ENCODE data around the gene TTLL3. TPM values are rescaled to one million over a fixed set of nuclear protein-coding genes. Genes with fewer than 3 reads are reported as not detected.

TTLL3 gene
- total RNA-seq, 2 donors from 2014 or later, result 24.1 to 88.0 TPM

DNA sequence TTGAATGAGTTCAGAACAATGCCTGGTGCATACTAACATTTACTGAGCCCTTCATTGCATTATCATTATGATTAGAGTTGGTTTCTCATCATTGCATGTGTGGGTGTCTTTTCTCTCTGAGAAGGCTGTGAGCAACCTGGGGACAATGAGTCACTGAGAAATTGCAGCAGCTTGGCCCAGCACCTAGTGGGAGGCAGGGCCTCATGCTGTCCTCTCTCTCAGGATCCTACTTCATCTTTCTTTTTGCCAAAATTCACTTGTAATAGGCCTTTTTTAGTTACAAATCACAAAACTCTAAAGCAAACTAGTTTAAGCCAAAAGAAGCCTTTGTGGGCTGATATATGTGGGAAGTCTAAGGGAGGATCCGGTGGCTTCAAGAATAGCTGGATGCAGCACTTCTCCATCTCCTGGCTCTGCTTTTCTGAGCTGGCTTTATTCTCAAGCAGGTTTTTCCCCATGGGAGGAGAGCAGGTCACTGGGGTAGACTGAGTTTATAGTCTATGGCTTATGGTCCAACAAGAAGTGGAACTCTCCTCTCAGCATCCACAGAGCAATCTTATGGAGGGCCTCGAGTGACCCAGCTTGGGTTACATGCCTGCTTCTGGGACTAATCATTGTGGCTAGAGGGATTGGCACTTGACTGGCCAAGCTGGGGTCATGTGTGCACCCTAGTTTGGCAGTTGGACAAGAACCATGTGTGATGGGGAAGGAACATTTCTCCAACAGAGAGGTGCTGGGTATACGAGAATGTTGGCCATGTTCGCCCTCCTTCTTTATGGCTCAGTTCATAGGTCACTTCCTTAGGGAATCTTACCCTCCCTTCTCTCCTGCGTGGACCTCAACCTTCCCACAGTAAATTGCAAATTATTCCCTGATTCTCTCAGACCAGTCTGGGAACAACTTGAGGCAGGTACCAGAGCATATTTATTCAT lies 31.7 kb upstream of the TTLL3 start:
- Histone ChIP-seq H3K9me3 (no peaks in the 10 kb centered on the region), H3K4me1 (no peaks in the 10 kb centered on the region), H3K4me3 (no peak overlapping the region), H3K27ac (no peak overlapping the region), H3K36me3 (replicated peaks in 1 of 2; ENCODE audit: insufficient read depth in 1 of 2, low read depth in 2 of 2) (peaks cover 0 to 3% of the 10 kb centered on the region in 2 donors), H3K27me3 (no peaks in the 10 kb centered on the region)
- DNase-seq (no peak), ATAC-seq (no peak)
- intact Hi-C loops (cut with DNase I), result no loop called here
- 63 to 80% methylated on average over 5 of the region's 5 CpGs for WGBS, 2 donors
- TF ChIP-seq POLR2A (IDR thresholded peaks at IDR 0.05), result no peak
- TF ChIP-seq, protein P1, sequence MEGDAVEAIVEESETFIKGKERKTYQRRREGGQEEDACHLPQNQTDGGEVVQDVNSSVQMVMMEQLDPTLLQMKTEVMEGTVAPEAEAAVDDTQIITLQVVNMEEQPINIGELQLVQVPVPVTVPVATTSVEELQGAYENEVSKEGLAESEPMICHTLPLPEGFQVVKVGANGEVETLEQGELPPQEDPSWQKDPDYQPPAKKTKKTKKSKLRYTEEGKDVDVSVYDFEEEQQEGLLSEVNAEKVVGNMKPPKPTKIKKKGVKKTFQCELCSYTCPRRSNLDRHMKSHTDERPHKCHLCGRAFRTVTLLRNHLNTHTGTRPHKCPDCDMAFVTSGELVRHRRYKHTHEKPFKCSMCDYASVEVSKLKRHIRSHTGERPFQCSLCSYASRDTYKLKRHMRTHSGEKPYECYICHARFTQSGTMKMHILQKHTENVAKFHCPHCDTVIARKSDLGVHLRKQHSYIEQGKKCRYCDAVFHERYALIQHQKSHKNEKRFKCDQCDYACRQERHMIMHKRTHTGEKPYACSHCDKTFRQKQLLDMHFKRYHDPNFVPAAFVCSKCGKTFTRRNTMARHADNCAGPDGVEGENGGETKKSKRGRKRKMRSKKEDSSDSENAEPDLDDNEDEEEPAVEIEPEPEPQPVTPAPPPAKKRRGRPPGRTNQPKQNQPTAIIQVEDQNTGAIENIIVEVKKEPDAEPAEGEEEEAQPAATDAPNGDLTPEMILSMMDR (IDR thresholded peaks at IDR 0.05), result no peak

DNA sequence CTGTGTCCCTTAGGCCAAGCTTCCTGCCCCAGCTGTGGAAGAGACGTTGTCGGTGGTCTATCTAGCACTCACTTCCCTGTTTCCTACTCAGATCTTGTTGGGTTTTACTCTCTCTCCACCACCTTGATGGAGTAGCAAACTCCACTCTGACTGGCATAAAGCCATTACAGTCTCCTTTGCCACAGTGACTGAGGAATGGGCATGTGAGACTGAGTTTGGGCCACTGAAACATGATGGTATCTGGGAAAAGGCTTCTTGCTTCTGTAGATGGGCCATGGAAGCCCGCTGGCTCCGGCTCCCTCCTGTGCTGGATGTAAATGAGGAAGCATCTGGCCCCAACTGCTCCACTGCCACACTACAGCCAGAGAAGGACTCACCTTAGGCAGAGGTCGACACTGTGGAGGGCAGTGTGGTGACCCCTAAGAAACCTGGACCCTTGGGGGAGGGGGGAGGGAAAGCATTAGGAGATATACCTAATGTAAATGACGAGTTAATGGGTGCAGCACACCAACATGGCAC lies 30.9 kb upstream of the TTLL3 start:
- Histone ChIP-seq H3K4me1 (no peaks in the 10 kb centered on the region), H3K27ac (no peak overlapping the region), H3K36me3 (replicated peaks in 1 of 2; ENCODE audit: insufficient read depth in 1 of 2, low read depth in 2 of 2) (peaks cover 3 to 4% of the 10 kb centered on the region in 2 donors), H3K4me3 (no peak overlapping the region), H3K27me3 (no peaks in the 10 kb centered on the region), H3K9me3 (no peaks in the 10 kb centered on the region)
- intact Hi-C loops (cut with DNase I), result no loop called here
- DNase-seq, result no peak
- WGBS, 2 donors, result 75 to 83% methylated on average over 2 to 6 of the region's 6 CpGs
- TF ChIP-seq, protein P1 (IDR thresholded peaks at IDR 0.05), result no peak
- no peak for TF ChIP-seq POLR2A (IDR thresholded peaks at IDR 0.05)
- ATAC-seq, result no peak

DNA sequence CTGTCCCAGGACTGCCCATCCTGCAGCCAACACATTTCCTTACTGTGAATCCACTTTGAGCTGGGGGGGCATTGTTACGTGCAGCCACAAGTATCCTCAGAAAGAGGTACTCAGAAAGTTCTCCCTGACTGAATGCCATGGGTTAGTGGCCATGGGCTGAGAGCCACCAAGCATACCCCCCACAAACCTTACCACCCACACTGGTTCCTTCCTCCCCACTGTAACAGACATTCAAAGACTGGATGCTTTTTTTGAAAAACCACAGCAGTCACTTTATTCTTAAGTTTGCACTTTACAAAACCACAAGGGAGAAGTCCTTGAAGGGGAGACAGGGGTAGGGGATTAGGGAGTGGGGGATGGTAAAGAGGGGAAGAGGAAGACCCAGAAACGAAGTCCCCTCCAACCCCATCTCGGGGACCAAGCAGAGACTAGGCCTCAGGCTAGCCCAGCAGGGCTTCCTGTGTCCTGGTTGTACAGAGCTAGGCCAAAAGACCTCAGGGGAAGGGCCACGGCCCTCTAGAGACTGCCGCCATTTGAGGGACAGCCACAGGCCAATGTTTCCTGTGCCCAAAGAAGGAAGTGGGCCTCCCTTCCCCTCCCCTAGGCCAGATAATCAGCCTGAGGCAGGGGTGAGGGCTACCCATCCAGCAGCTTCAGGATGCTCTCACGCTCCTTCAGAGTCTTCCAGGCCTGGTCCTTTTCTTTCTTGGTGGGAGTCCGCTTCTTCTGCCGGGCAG lies 30.2 kb upstream of the TTLL3 start:
- ATAC-seq, result no peak
- H3K27ac ChIP-seq, result peak overlapping the region in 1 of 4 donors; percentile 61
- H3K36me3 ChIP-seq (replicated peaks in 1 of 2; ENCODE audit: insufficient read depth in 1 of 2, low read depth in 2 of 2), result peaks cover 4% of the 10 kb centered on the region in 2 donors
- 71 to 73% methylated on average over 5 to 8 of the region's 8 CpGs for WGBS, 2 donors
- H3K27me3 ChIP-seq, result no peaks in the 10 kb centered on the region
- DNase-seq, result peak in 1 of 4 donors; percentile 44
- intact Hi-C loops (cut with DNase I), result no loop called here
- no peaks in the 10 kb centered on the region for H3K4me1 ChIP-seq
- TF ChIP-seq, protein P1 (IDR thresholded peaks at IDR 0.05), result no peak
- no peak for TF ChIP-seq POLR2A (IDR thresholded peaks at IDR 0.05)
- H3K4me3 ChIP-seq, result no peak overlapping the region
- no peaks in the 10 kb centered on the region for H3K9me3 ChIP-seq

DNA sequence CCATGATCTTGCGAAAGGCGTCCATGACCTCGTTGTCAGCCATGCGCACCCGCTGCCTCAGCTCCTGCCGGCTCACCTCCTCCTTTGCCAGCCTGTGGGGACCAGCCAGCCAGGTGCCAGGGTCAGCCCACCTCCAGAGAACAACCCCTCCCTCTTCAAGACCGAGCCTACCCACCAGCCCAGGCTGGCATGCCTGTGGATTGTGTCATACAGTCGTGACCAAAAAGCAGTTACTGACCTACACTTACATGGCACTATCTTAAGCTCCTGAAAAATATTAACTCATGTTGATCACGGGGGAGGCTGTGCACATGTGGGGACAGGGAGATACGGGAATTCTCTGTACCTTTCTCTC lies 29.6 kb upstream of the TTLL3 start:
- Histone ChIP-seq H3K4me3 (no peak overlapping the region), H3K4me1 (no peaks in the 10 kb centered on the region), H3K36me3 (replicated peaks in 1 of 2; ENCODE audit: insufficient read depth in 1 of 2, low read depth in 2 of 2) (peaks cover 4 to 7% of the 10 kb centered on the region in 2 donors), H3K9me3 (no peaks in the 10 kb centered on the region), H3K27ac (peak overlapping the region in 1 of 4 donors; percentile 61), H3K27me3 (no peaks in the 10 kb centered on the region)
- whole genome bisulfite sequencing, 2 donors, result 81 to 84% methylated on average over 2 to 10 of the region's 10 CpGs
- intact Hi-C loops (cut with DNase I), result no loop called here
- DNase-seq (no peak), ATAC-seq (no peak)
- no peak for TF ChIP-seq POLR2A (IDR thresholded peaks at IDR 0.05)
- TF ChIP-seq, protein P1 (IDR thresholded peaks at IDR 0.05), result no peak

All from body of pancreas (tissue), 4 donors.